HepG2 (cell line): ENCODE data around the gene NIPAL3.

ENCODE experiments used
- ARNTL ChIP-seq: sonication (generic); formaldehyde crosslinking; IDR thresholded peaks from 2 replicates; pipeline ENCODE4 v1.4.0; 2020; ENCODE audit warnings: mild to moderate bottlenecking, missing genetic modification reagents
- CC2D1A ChIP-seq: sonication (generic); formaldehyde crosslinking; IDR thresholded peaks from 2 replicates; pipeline ENCODE4 v1.8.1; 2023; ENCODE audit warnings: mild to moderate bottlenecking, missing genetic modification reagents
- IRF2 ChIP-seq: IDR thresholded peaks from 2 replicates; pipeline ENCODE4 v1.6.1; 2018; ENCODE audit warnings: missing genetic modification reagents, missing compliant biosample characterization
- MATR3 ChIP-seq: sonication (generic); formaldehyde crosslinking; IDR thresholded peaks from 2 replicates; pipeline ENCODE4 v1.4.0; 2020; ENCODE audit warnings: missing genetic modification reagents
- POLR2A ChIP-seq, 2 experiments: IDR thresholded peaks; 2 replicates each; pipeline ENCODE4 v1.6.1; 2011; ENCODE audit warnings: low read depth in 2 of 2, low read length in 2 of 2, mild to moderate bottlenecking in 1 of 2, moderate library complexity in 1 of 2; ENCODE audit not compliant: insufficient read depth in 1 of 2
- PRDM4 ChIP-seq: sonication (generic); formaldehyde crosslinking; IDR thresholded peaks from 2 replicates; pipeline ENCODE4 v1.9.0; 2021; ENCODE audit warnings: missing genetic modification reagents, borderline replicate concordance
- ZFP36 ChIP-seq: fragments of 150-350 bp; IDR thresholded peaks from 2 replicates; pipeline ENCODE4 v1.6.1; 2018; ENCODE audit warnings: borderline replicate concordance, low read length, low read depth; ENCODE audit not compliant: partially characterized antibody
- ZNF354B ChIP-seq: sonication (generic); formaldehyde crosslinking; IDR thresholded peaks from 2 replicates; pipeline ENCODE4 v1.8.0; 2022; ENCODE audit warnings: mild to moderate bottlenecking, missing genetic modification reagents
- ZNF792 ChIP-seq: IDR thresholded peaks from 2 replicates; pipeline ENCODE4 v1.6.1; 2016
- TF ChIP-seq, protein P1 (sequence below): sonication (generic); formaldehyde crosslinking; IDR thresholded peaks from 2 replicates; pipeline ENCODE4 v1.4.0; 2020; ENCODE audit warnings: mild to moderate bottlenecking, missing genetic modification reagents, borderline replicate concordance
- TF ChIP-seq, protein P2 (sequence below): sonication (generic); formaldehyde crosslinking; IDR thresholded peaks from 2 replicates; pipeline ENCODE4 v1.5.0; 2020; ENCODE audit warnings: mild to moderate bottlenecking, missing genetic modification reagents, moderate library complexity
- TF ChIP-seq, protein P3 (sequence below): IDR thresholded peaks from 2 replicates; pipeline ENCODE4 v1.6.1; 2016; ENCODE audit warnings: low read depth, missing genetic modification reagents, missing compliant biosample characterization

GRCh38 chr1:24420547-24420946, 4.9 kb downstream of the NIPAL3 start:
- TF ChIP-seq, protein P1, sequence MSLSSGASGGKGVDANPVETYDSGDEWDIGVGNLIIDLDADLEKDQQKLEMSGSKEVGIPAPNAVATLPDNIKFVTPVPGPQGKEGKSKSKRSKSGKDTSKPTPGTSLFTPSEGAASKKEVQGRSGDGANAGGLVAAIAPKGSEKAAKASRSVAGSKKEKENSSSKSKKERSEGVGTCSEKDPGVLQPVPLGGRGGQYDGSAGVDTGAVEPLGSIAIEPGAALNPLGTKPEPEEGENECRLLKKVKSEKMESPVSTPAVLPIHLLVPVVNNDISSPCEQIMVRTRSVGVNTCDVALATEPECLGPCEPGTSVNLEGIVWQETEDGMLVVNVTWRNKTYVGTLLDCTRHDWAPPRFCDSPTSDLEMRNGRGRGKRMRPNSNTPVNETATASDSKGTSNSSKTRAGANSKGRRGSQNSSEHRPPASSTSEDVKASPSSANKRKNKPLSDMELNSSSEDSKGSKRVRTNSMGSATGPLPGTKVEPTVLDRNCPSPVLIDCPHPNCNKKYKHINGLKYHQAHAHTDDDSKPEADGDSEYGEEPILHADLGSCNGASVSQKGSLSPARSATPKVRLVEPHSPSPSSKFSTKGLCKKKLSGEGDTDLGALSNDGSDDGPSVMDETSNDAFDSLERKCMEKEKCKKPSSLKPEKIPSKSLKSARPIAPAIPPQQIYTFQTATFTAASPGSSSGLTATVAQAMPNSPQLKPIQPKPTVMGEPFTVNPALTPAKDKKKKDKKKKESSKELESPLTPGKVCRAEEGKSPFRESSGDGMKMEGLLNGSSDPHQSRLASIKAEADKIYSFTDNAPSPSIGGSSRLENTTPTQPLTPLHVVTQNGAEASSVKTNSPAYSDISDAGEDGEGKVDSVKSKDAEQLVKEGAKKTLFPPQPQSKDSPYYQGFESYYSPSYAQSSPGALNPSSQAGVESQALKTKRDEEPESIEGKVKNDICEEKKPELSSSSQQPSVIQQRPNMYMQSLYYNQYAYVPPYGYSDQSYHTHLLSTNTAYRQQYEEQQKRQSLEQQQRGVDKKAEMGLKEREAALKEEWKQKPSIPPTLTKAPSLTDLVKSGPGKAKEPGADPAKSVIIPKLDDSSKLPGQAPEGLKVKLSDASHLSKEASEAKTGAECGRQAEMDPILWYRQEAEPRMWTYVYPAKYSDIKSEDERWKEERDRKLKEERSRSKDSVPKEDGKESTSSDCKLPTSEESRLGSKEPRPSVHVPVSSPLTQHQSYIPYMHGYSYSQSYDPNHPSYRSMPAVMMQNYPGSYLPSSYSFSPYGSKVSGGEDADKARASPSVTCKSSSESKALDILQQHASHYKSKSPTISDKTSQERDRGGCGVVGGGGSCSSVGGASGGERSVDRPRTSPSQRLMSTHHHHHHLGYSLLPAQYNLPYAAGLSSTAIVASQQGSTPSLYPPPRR (CRISPR knock-in tag) = no peak
- TF ChIP-seq ZNF792 = no peak
- TF ChIP-seq, protein P2, sequence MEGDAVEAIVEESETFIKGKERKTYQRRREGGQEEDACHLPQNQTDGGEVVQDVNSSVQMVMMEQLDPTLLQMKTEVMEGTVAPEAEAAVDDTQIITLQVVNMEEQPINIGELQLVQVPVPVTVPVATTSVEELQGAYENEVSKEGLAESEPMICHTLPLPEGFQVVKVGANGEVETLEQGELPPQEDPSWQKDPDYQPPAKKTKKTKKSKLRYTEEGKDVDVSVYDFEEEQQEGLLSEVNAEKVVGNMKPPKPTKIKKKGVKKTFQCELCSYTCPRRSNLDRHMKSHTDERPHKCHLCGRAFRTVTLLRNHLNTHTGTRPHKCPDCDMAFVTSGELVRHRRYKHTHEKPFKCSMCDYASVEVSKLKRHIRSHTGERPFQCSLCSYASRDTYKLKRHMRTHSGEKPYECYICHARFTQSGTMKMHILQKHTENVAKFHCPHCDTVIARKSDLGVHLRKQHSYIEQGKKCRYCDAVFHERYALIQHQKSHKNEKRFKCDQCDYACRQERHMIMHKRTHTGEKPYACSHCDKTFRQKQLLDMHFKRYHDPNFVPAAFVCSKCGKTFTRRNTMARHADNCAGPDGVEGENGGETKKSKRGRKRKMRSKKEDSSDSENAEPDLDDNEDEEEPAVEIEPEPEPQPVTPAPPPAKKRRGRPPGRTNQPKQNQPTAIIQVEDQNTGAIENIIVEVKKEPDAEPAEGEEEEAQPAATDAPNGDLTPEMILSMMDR (CRISPR knock-in tag) = no peak
- TF ChIP-seq ZNF354B = no peak
- TF ChIP-seq MATR3 (CRISPR knock-in tag) = no peak
- TF ChIP-seq, protein P3, sequence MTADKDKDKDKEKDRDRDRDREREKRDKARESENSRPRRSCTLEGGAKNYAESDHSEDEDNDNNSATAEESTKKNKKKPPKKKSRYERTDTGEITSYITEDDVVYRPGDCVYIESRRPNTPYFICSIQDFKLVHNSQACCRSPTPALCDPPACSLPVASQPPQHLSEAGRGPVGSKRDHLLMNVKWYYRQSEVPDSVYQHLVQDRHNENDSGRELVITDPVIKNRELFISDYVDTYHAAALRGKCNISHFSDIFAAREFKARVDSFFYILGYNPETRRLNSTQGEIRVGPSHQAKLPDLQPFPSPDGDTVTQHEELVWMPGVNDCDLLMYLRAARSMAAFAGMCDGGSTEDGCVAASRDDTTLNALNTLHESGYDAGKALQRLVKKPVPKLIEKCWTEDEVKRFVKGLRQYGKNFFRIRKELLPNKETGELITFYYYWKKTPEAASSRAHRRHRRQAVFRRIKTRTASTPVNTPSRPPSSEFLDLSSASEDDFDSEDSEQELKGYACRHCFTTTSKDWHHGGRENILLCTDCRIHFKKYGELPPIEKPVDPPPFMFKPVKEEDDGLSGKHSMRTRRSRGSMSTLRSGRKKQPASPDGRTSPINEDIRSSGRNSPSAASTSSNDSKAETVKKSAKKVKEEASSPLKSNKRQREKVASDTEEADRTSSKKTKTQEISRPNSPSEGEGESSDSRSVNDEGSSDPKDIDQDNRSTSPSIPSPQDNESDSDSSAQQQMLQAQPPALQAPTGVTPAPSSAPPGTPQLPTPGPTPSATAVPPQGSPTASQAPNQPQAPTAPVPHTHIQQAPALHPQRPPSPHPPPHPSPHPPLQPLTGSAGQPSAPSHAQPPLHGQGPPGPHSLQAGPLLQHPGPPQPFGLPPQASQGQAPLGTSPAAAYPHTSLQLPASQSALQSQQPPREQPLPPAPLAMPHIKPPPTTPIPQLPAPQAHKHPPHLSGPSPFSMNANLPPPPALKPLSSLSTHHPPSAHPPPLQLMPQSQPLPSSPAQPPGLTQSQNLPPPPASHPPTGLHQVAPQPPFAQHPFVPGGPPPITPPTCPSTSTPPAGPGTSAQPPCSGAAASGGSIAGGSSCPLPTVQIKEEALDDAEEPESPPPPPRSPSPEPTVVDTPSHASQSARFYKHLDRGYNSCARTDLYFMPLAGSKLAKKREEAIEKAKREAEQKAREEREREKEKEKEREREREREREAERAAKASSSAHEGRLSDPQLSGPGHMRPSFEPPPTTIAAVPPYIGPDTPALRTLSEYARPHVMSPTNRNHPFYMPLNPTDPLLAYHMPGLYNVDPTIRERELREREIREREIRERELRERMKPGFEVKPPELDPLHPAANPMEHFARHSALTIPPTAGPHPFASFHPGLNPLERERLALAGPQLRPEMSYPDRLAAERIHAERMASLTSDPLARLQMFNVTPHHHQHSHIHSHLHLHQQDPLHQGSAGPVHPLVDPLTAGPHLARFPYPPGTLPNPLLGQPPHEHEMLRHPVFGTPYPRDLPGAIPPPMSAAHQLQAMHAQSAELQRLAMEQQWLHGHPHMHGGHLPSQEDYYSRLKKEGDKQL = no peak
- TF ChIP-seq PRDM4 (CRISPR knock-in tag) = no peak
- no peak for TF ChIP-seq POLR2A (IDR thresholded peaks at IDR 0.05; ENCODE audit: insufficient read depth in 1 of 2, low read depth in 2 of 2, low read length in 2 of 2)
- no peak for TF ChIP-seq IRF2 (CRISPR knock-in tag)
- no peak for TF ChIP-seq CC2D1A (CRISPR knock-in tag)
- TF ChIP-seq ARNTL (CRISPR knock-in tag) = no peak
- TF ChIP-seq ZFP36 = no peak
